Calu3 (cell line): ENCODE data around the gene CUL3. TPM values are rescaled to one million over a fixed set of nuclear protein-coding genes. Genes with fewer than 3 reads are reported as not detected.

ENCODE experiments used
- BruUV-seq: library from RNA; stranded (reverse); fragments of 400-500 nt; replicated peaks from 2 replicates; lab custom pipeline; 2021; lab: Mats Ljungman, UMichigan
- CTCF ChIA-PET: fragments of 300-600 bp; sonication (Branson Sonifier 250); formaldehyde crosslinking; loops from one replicate; lab custom pipeline; 2022; ENCODE audit warnings: antibody characterized with exemption; lab: Charles Lee
- DNase-seq: peaks from one replicate; pipeline ENCODE4 v3.0.0; 2022
- H3K27ac Mint-ChIP-seq: one replicate; pipeline ENCODE4 v1.8.0; 2022; ENCODE audit warnings: mixed read lengths; ENCODE audit not compliant: unreplicated experiment
- H3K27me3 Mint-ChIP-seq: one replicate; pipeline ENCODE4 v1.8.0; 2022; ENCODE audit warnings: mixed read lengths; ENCODE audit not compliant: unreplicated experiment
- H3K36me3 Mint-ChIP-seq: one replicate; pipeline ENCODE4 v1.8.0; 2022; ENCODE audit warnings: mild to moderate bottlenecking, moderate library complexity, mixed read lengths; ENCODE audit not compliant: insufficient read depth, unreplicated experiment
- H3K4me1 Mint-ChIP-seq: one replicate; pipeline ENCODE4 v1.8.0; 2022; ENCODE audit warnings: mild to moderate bottlenecking, low read depth, mixed read lengths; ENCODE audit not compliant: unreplicated experiment
- H3K4me3 Mint-ChIP-seq: one replicate; pipeline ENCODE4 v1.8.0; 2022; ENCODE audit warnings: mild to moderate bottlenecking, low read depth, moderate library complexity, mixed read lengths; ENCODE audit not compliant: unreplicated experiment
- H3K9me3 Mint-ChIP-seq: one replicate; pipeline ENCODE4 v1.8.0; 2022; ENCODE audit warnings: low read depth, mixed read lengths; ENCODE audit not compliant: unreplicated experiment
- CTCF ChIP-seq: fragments of 200-600 bp; IDR thresholded peaks from one replicate; pipeline ENCODE4 v1.8.0; 2022; ENCODE audit warnings: antibody characterized with exemption; ENCODE audit not compliant: unreplicated experiment
- intact Hi-C: fragments of 100-400 bp; cut with micrococcal nuclease; formaldehyde crosslinking; loops from one replicate; pipeline ENCODE4 v1.10.0; 2022; ENCODE audit not compliant: unreplicated experiment
- total RNA-seq: library from RNA; stranded (reverse); gene quantifications from 2 replicates; pipeline ENCODE4 v1.2.3, GENCODE V29; 2022

The CUL3 gene
- total RNA-seq, 1 experiment from 2014 or later = 89.3 TPM

GRCh38 chr2:224434618-224435017 lies 150.5 kb downstream of the CUL3 start:
- intact Hi-C loops = no loop called here
- CTCF ChIA-PET = no interaction called here
- H3K27ac Mint-ChIP-seq = no peak overlapping the region
- H3K4me3 Mint-ChIP-seq = no peak overlapping the region
- H3K27me3 Mint-ChIP-seq = no peaks in the 10 kb centered on the region
- H3K4me1 Mint-ChIP-seq = no peaks in the 10 kb centered on the region
- no peak for TF ChIP-seq CTCF
- DNase-seq = no peak
- H3K9me3 Mint-ChIP-seq = peaks cover 4% of the 10 kb centered on the region
- no TSS peak for BruUV-seq
- H3K36me3 Mint-ChIP-seq = peaks cover 3% of the 10 kb centered on the region

GRCh38 chr2:224433442-224433841 lies 151.7 kb downstream of the CUL3 start:
- CTCF ChIA-PET = interaction anchor here (0.6 kb wide), 1 partner anchor 143 kb away, joined by 6 read pairs; no protein-coding TSS in a partner anchor
- Mint-ChIP-seq H3K4me3 (no peak overlapping the region), H3K9me3 (peaks cover 4% of the 10 kb centered on the region), H3K27me3 (no peaks in the 10 kb centered on the region), H3K36me3 (peaks cover 3% of the 10 kb centered on the region), H3K4me1 (no peaks in the 10 kb centered on the region), H3K27ac (no peak overlapping the region)
- TF ChIP-seq CTCF = no peak
- intact Hi-C loops = no loop called here
- no TSS peak for BruUV-seq
- DNase-seq = no peak

GRCh38 chr2:224432003-224432579 lies 153.1 kb downstream of the CUL3 start:
- H3K36me3 Mint-ChIP-seq = peaks cover 3% of the 10 kb centered on the region
- H3K27me3 Mint-ChIP-seq = no peaks in the 10 kb centered on the region
- TF ChIP-seq CTCF = no peak
- no peak for DNase-seq
- H3K9me3 Mint-ChIP-seq = peaks cover 4% of the 10 kb centered on the region
- no peaks in the 10 kb centered on the region for H3K4me1 Mint-ChIP-seq
- H3K27ac Mint-ChIP-seq = no peak overlapping the region
- CTCF ChIA-PET = no interaction called here
- intact Hi-C loops = no loop called here
- no peak overlapping the region for H3K4me3 Mint-ChIP-seq
- BruUV-seq = no TSS peak

- no peak for TF ChIP-seq CTCF
- H3K4me3 Mint-ChIP-seq = no peak overlapping the region
- CTCF ChIA-PET = interaction anchor here (0.6 kb wide), 3 partner anchors 453 to 569 kb away, joined by 3 to 5 read pairs (median 3); no protein-coding TSS in a partner anchor
- peaks cover 3% of the 10 kb centered on the region for H3K36me3 Mint-ChIP-seq
- H3K9me3 Mint-ChIP-seq = peaks cover 9% of the 10 kb centered on the region
- no TSS peak for BruUV-seq
- no peaks in the 10 kb centered on the region for H3K27me3 Mint-ChIP-seq
- H3K27ac Mint-ChIP-seq = no peak overlapping the region
- no peak for DNase-seq
- no peaks in the 10 kb centered on the region for H3K4me1 Mint-ChIP-seq
- intact Hi-C loops = no loop called here
Observed at GRCh38 chr2:224429441-224429810, 155.7 kb downstream of the CUL3 start.
